HepG2 (cell line): Measurements from ENCODE around the gene CAPZB. TPM values are rescaled to one million over a fixed set of nuclear protein-coding genes. Genes with fewer than 3 reads are reported as not detected.
A peak's percentile ranks its signal among the peaks of the same experiment; 100 is the strongest.

Experiments used
- ATAC-seq: fragments of 200-7000 bp; cut with Tn5 transposase; 3 replicates; pipeline ENCODE4 v1.9.1; 2020; ENCODE audit warnings: mild to moderate bottlenecking, moderate library complexity
- BruUV-seq: library from RNA; stranded (reverse); fragments of 400-500 nt; replicated peaks from 2 replicates; lab custom pipeline; 2021; lab: Mats Ljungman, UMichigan
- CTCF ChIA-PET: fragments of 300-600 bp; formaldehyde crosslinking; extraction: SDS; loops from one replicate; lab custom pipeline; 2021; ENCODE audit warnings: low total read pairs, inconsistent platforms, low intra/inter-chr PET ratio; lab: Yijun Ruan, JAX
- POLR2A ChIA-PET: fragments of 350-600 bp; sonication (Branson Sonifier 250); formaldehyde crosslinking; loops from one replicate; lab custom pipeline; 2020; ENCODE audit warnings: antibody characterized with exemption, inconsistent platforms; lab: Yijun Ruan, JAX
- DNase-seq: peaks from one replicate; pipeline ENCODE4 v3.0.0-alpha.2; 2015; ENCODE audit warnings: low spot score
- FAIRE-seq: peaks from 3 replicates; lab custom pipeline; 2011; peaks lifted over from hg19 to GRCh38; lab: Jason Lieb, UNC
- H2AFZ ChIP-seq: one replicate; pipeline ENCODE4 v1.6.1; 2011; ENCODE audit warnings: low read length, inconsistent platforms
- H3K27ac ChIP-seq: fragments of 300-600 bp; 3 replicates; pipeline ENCODE4 v1.8.0; 2011; ENCODE audit warnings: mixed run types, mild to moderate bottlenecking, mixed read lengths, low read length, inconsistent platforms; ENCODE audit not compliant: insufficient read depth; ENCODE audit errors: extremely low read length
- H3K27me3 ChIP-seq, 2 experiments: fragments of 200-600 bp in 1 of 2; 2 replicates in 1 of 2; 3 replicates in 1 of 2; pipeline versions ENCODE4 v1.6.0 to v1.8.0; 2011; ENCODE audit warnings: low read length in 2 of 2, mild to moderate bottlenecking in 2 of 2, moderate library complexity in 2 of 2, inconsistent platforms in 1 of 2; ENCODE audit not compliant: insufficient read depth in 2 of 2, control insufficient read depth in 1 of 2
- H3K36me3 ChIP-seq, 2 experiments: fragments of 200-600 bp in 1 of 2; replicated peaks in 1 of 2; 2 replicates in 1 of 2; 3 replicates in 1 of 2; pipeline versions ENCODE4 v1.5.1 to v1.8.0; 2011; ENCODE audit warnings: low read length in 2 of 2, inconsistent platforms in 1 of 2; ENCODE audit not compliant: insufficient read depth in 2 of 2, control insufficient read depth in 1 of 2
- H3K4me1 ChIP-seq: 2 replicates; pipeline ENCODE4 v1.5.1; 2012; ENCODE audit warnings: low read length, inconsistent platforms; ENCODE audit not compliant: insufficient read depth
- H3K4me2 ChIP-seq: 2 replicates; pipeline ENCODE4 v1.6.0; 2011; ENCODE audit warnings: low read depth, low read length, inconsistent platforms
- H3K4me3 ChIP-seq, 3 experiments: fragments of 200-600 bp in 1 of 3; sonication (generic), shearing (Covaris generic) in 1 of 3; replicated peaks in 1 of 3; 2 replicates each; pipeline ENCODE4 v1.5.1; 2011 to 2016; ENCODE audit warnings: low read length in 3 of 3, inconsistent platforms in 2 of 3, low read depth in 2 of 3, mild to moderate bottlenecking in 2 of 3, control low read depth in 1 of 3, mixed read lengths in 1 of 3; ENCODE audit not compliant: insufficient read depth in 1 of 3
- H3K79me2 ChIP-seq: one replicate; pipeline ENCODE4 v1.6.1; 2011; ENCODE audit warnings: low read length, inconsistent platforms; ENCODE audit not compliant: insufficient read depth
- H3K9ac ChIP-seq: 2 replicates; pipeline ENCODE4 v1.6.0; 2011; ENCODE audit warnings: mild to moderate bottlenecking, low read depth, low read length, inconsistent platforms; ENCODE audit not compliant: insufficient read depth
- H3K9me3 ChIP-seq: 2 replicates; pipeline ENCODE4 v1.5.1; 2012; ENCODE audit warnings: mild to moderate bottlenecking, low read length
- H4K20me1 ChIP-seq: 2 replicates; pipeline ENCODE4 v1.6.0; 2011; ENCODE audit warnings: inconsistent platforms, mild to moderate bottlenecking, low read length, moderate library complexity; ENCODE audit not compliant: insufficient read depth
- KAT2B ChIP-seq: fragments of 150-350 bp; IDR thresholded peaks from 2 replicates; pipeline ENCODE4 v1.6.1; 2014; ENCODE audit warnings: low read depth, low read length, borderline replicate concordance
- NFE2L1 ChIP-seq: sonication (generic); formaldehyde crosslinking; IDR thresholded peaks from 2 replicates; pipeline ENCODE4 v1.4.0; 2020; ENCODE audit warnings: missing genetic modification reagents, mild to moderate bottlenecking, borderline replicate concordance
- ZBTB1 ChIP-seq: sonication (generic); formaldehyde crosslinking; IDR thresholded peaks from 2 replicates; pipeline ENCODE4 v1.4.0; 2020; ENCODE audit warnings: missing genetic modification reagents, borderline replicate concordance
- ZFP90 ChIP-seq: sonication (generic); formaldehyde crosslinking; IDR thresholded peaks from 2 replicates; pipeline ENCODE4 v1.8.0; 2022; ENCODE audit warnings: missing genetic modification reagents, mild to moderate bottlenecking, inconsistent platforms, borderline replicate concordance
- ZNF30 ChIP-seq: sonication (generic); formaldehyde crosslinking; IDR thresholded peaks from 2 replicates; pipeline ENCODE4 v1.5.0; 2020; ENCODE audit warnings: mild to moderate bottlenecking, missing genetic modification reagents
- ZNF496 ChIP-seq: sonication (generic); formaldehyde crosslinking; IDR thresholded peaks from 2 replicates; pipeline ENCODE4 v1.8.1; 2023; ENCODE audit warnings: mild to moderate bottlenecking, moderate library complexity, missing genetic modification reagents; ENCODE audit not compliant: insufficient replicate concordance
- WGBS: methylation state at CpG from one replicate; pipeline ENCODE4 v1.1.6; 2017; ENCODE audit warnings: low lambda C conversion rate; 5-methylcytosine and 5-hydroxymethylcytosine counted together
- in situ Hi-C: cut with HindIII; loops from 2 replicates; pipeline ENCODE4 v1.10.0; 2017; ENCODE audit warnings: low pct_unique_long_range_greater_than_20kb; ENCODE audit not compliant: extremely low pct_ligation_motif_present
- intact Hi-C: fragments of 100-400 bp; cut with micrococcal nuclease; formaldehyde crosslinking; loops from one replicate; pipeline ENCODE4 v1.10.0; 2022; ENCODE audit not compliant: unreplicated experiment
- polyA plus RNA-seq, 8 experiments: library from polyadenylated mRNA; depleted of rRNA in 3 of 8; stranded (reverse) in 7 of 8; unstranded in 1 of 8; fragments of >200 nt; fragmentation: Illumina TruSeq in 4 of 8; extraction: Trizol in 4 of 8; gene quantifications; 2 replicates each; pipeline versions ENCODE4 v1.2.1 to v1.2.3, GENCODE V29; 2011 to 2016; ENCODE audit warnings: low read depth in 4 of 8, missing spikeins in 1 of 8, mixed read lengths in 1 of 8; ENCODE audit not compliant: insufficient read depth in 1 of 8
- total RNA-seq, 5 experiments: library from RNA; depleted of rRNA; stranded (reverse); fragments of >200 nt; fragmentation: Illumina TruSeq; extraction: Trizol; gene quantifications; 2 replicates each; pipeline ENCODE4 v1.2.3, GENCODE V29; 2016; ENCODE audit warnings: low read depth in 1 of 5
- TF ChIP-seq, protein P1 (sequence below): sonication (generic); formaldehyde crosslinking; IDR thresholded peaks from 2 replicates; pipeline ENCODE4 v1.8.0; 2023; ENCODE audit warnings: mild to moderate bottlenecking, missing genetic modification reagents
- TF ChIP-seq, protein P2 (sequence below), 2 experiments: sonication (generic) in 1 of 2; formaldehyde crosslinking in 1 of 2; IDR thresholded peaks; 2 replicates each; pipeline versions ENCODE4 v1.6.1 to v1.9.0; 2014 to 2022; ENCODE audit warnings: antibody characterized with exemption in 1 of 2, borderline replicate concordance in 1 of 2, inconsistent platforms in 1 of 2, low read depth in 1 of 2, missing genetic modification reagents in 1 of 2
- TF ChIP-seq, protein P3 (sequence below): sonication (generic); formaldehyde crosslinking; IDR thresholded peaks from 2 replicates; pipeline ENCODE4 v1.9.0; 2022; ENCODE audit warnings: low read depth, missing genetic modification reagents
- TF ChIP-seq, protein P4 (sequence below): fragments of 450-650 bp; IDR thresholded peaks from 2 replicates; pipeline ENCODE4 v1.6.1; 2016
- TF ChIP-seq, protein P5 (sequence below): sonication (generic); formaldehyde crosslinking; IDR thresholded peaks from 2 replicates; pipeline ENCODE4 v1.5.0; 2020; ENCODE audit warnings: mild to moderate bottlenecking, missing genetic modification reagents, moderate library complexity

CAPZB gene
- total and polyA plus RNA-seq, 2 of the 13 experiments (the other 11 are each of a cell fraction or from before 2014, with no cell fraction given) = 58.9 to 76.9 TPM

DNA sequence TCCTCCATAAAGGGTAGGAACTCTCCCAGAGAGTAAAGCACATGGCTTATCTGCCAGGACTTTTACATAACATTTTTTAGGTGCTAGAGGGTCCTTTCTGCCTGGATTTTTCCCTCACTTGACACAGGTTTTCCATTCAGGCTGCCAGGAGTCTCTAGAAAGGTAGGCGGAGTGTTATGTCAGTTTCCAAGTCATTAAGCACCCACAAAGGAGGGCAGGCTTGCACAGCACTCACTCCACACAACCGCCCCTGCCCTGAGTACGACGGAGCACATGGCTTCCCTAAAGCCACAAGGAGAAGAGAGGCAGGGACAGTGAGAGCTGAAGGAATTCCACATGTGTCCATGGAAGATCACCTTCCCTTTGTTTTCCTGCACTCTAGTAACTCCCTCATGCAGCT, 55.7 kb downstream of the CAPZB start:
- WGBS = 89% methylated on average over 4 of the region's 4 CpGs
- H3K4me3 ChIP-seq = no peak overlapping the region
- DNase-seq (no peak), FAIRE-seq (no peak), ATAC-seq (no peak)
- H2AFZ ChIP-seq = no peak overlapping the region
- no peaks in the 10 kb centered on the region for H3K27me3 ChIP-seq
- H4K20me1 ChIP-seq = peaks cover 13% of the 10 kb centered on the region
- in situ Hi-C loops = no loop called here
- H3K4me2 ChIP-seq = peak overlapping the region; percentile 64
- H3K27ac ChIP-seq = peak overlapping the region; percentile 65
- ChIA-PET CTCF (no interaction called here), POLR2A (interaction anchor here (1.1 to 1.5 kb wide), 2 partner anchors 11 to 20 kb away, joined by 4 to 7 read pairs; no protein-coding TSS in a partner anchor)
- H3K9ac ChIP-seq = peak overlapping the region; percentile 61
- intact Hi-C loops = loop anchor here (5.0 kb wide), 1 partner anchor 58 kb away; the partner anchor contains the start of gene CAPZB
- H3K4me1 ChIP-seq = peaks cover 89% of the 10 kb centered on the region
- peaks cover 91% of the 10 kb centered on the region for H3K79me2 ChIP-seq
- no peaks in the 10 kb centered on the region for H3K9me3 ChIP-seq
- H3K36me3 ChIP-seq = peaks cover 0 to 2% of the 10 kb centered on the region in 2 experiments; a peak in 2 of 5 replicates
- BruUV-seq = no TSS peak
- TF ChIP-seq KAT2B = no peak
- no peak for TF ChIP-seq ZFP90
- TF ChIP-seq, protein P1, sequence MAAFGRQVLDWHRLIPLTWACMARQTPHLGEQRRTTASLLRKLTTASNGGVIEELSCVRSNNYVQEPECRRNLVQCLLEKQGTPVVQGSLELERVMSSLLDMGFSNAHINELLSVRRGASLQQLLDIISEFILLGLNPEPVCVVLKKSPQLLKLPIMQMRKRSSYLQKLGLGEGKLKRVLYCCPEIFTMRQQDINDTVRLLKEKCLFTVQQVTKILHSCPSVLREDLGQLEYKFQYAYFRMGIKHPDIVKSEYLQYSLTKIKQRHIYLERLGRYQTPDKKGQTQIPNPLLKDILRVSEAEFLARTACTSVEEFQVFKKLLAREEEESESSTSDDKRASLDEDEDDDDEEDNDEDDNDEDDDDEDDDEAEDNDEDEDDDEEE (CRISPR knock-in tag) = no peak
- no peak for TF ChIP-seq ZNF30 (CRISPR knock-in tag)
- TF ChIP-seq NFE2L1 = no peak
- TF ChIP-seq, protein P2, sequence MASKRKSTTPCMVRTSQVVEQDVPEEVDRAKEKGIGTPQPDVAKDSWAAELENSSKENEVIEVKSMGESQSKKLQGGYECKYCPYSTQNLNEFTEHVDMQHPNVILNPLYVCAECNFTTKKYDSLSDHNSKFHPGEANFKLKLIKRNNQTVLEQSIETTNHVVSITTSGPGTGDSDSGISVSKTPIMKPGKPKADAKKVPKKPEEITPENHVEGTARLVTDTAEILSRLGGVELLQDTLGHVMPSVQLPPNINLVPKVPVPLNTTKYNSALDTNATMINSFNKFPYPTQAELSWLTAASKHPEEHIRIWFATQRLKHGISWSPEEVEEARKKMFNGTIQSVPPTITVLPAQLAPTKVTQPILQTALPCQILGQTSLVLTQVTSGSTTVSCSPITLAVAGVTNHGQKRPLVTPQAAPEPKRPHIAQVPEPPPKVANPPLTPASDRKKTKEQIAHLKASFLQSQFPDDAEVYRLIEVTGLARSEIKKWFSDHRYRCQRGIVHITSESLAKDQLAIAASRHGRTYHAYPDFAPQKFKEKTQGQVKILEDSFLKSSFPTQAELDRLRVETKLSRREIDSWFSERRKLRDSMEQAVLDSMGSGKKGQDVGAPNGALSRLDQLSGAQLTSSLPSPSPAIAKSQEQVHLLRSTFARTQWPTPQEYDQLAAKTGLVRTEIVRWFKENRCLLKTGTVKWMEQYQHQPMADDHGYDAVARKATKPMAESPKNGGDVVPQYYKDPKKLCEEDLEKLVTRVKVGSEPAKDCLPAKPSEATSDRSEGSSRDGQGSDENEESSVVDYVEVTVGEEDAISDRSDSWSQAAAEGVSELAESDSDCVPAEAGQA (IDR thresholded peaks at IDR 0.05; ENCODE audit: low read depth) = no peak
- TF ChIP-seq, protein P2 (CRISPR knock-in tag; IDR thresholded peaks at IDR 0.05; ENCODE audit: borderline replicate concordance) = no peak
- TF ChIP-seq, protein P3, sequence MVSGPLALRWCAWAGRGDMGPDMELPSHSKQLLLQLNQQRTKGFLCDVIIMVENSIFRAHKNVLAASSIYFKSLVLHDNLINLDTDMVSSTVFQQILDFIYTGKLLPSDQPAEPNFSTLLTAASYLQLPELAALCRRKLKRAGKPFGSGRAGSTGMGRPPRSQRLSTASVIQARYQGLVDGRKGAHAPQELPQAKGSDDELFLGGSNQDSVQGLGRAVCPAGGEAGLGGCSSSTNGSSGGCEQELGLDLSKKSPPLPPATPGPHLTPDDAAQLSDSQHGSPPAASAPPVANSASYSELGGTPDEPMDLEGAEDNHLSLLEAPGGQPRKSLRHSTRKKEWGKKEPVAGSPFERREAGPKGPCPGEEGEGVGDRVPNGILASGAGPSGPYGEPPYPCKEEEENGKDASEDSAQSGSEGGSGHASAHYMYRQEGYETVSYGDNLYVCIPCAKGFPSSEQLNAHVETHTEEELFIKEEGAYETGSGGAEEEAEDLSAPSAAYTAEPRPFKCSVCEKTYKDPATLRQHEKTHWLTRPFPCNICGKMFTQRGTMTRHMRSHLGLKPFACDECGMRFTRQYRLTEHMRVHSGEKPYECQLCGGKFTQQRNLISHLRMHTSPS (CRISPR knock-in tag) = no peak
- TF ChIP-seq, protein P4, sequence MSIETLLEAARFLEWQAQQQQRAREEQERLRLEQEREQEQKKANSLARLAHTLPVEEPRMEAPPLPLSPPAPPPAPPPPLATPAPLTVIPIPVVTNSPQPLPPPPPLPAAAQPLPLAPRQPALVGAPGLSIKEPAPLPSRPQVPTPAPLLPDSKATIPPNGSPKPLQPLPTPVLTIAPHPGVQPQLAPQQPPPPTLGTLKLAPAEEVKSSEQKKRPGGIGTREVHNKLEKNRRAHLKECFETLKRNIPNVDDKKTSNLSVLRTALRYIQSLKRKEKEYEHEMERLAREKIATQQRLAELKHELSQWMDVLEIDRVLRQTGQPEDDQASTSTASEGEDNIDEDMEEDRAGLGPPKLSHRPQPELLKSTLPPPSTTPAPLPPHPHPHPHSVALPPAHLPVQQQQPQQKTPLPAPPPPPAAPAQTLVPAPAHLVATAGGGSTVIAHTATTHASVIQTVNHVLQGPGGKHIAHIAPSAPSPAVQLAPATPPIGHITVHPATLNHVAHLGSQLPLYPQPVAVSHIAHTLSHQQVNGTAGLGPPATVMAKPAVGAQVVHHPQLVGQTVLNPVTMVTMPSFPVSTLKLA = peak; percentile 58
- TF ChIP-seq, protein P5, sequence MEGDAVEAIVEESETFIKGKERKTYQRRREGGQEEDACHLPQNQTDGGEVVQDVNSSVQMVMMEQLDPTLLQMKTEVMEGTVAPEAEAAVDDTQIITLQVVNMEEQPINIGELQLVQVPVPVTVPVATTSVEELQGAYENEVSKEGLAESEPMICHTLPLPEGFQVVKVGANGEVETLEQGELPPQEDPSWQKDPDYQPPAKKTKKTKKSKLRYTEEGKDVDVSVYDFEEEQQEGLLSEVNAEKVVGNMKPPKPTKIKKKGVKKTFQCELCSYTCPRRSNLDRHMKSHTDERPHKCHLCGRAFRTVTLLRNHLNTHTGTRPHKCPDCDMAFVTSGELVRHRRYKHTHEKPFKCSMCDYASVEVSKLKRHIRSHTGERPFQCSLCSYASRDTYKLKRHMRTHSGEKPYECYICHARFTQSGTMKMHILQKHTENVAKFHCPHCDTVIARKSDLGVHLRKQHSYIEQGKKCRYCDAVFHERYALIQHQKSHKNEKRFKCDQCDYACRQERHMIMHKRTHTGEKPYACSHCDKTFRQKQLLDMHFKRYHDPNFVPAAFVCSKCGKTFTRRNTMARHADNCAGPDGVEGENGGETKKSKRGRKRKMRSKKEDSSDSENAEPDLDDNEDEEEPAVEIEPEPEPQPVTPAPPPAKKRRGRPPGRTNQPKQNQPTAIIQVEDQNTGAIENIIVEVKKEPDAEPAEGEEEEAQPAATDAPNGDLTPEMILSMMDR (CRISPR knock-in tag) = no peak
- TF ChIP-seq ZBTB1 (CRISPR knock-in tag) = no peak
- TF ChIP-seq ZNF496 (CRISPR knock-in tag) = no peak
